H9 (cell line): Measurements from ENCODE around the gene MAJIN. TPM values are rescaled to one million over a fixed set of nuclear protein-coding genes. Genes with fewer than 3 reads are reported as not detected.

Experiments used
- DNase-seq: peaks from one replicate; pipeline ENCODE4 v3.0.0-alpha.2; 2017
- H2AFZ ChIP-seq: one replicate; pipeline ENCODE4 v1.6.1; 2013; ENCODE audit warnings: mild to moderate bottlenecking, low read length, control low read depth, moderate library complexity
- H2AK5ac ChIP-seq: 2 replicates; pipeline ENCODE4 v1.6.1; 2013; ENCODE audit warnings: low read length, control low read depth, mixed read lengths; ENCODE audit not compliant: insufficient read length
- H2BK120ac ChIP-seq: one replicate; pipeline ENCODE4 v1.6.1; 2013; ENCODE audit warnings: low read depth, mild to moderate bottlenecking, low read length, control low read depth, inconsistent platforms; ENCODE audit not compliant: poor library complexity, severe bottlenecking
- H2BK12ac ChIP-seq: 2 replicates; pipeline ENCODE4 v1.6.1; 2013; ENCODE audit warnings: low read length, control low read depth, mixed read lengths, low read depth; ENCODE audit not compliant: insufficient read length
- H2BK15ac ChIP-seq: 2 replicates; pipeline ENCODE4 v1.6.1; 2013; ENCODE audit warnings: low read depth, low read length, control low read depth
- H2BK20ac ChIP-seq: one replicate; pipeline ENCODE4 v1.6.1; 2013; ENCODE audit warnings: low read depth, mild to moderate bottlenecking, low read length, control low read depth, inconsistent platforms; ENCODE audit not compliant: poor library complexity, severe bottlenecking
- H2BK5ac ChIP-seq: 2 replicates; pipeline ENCODE4 v1.6.1; 2013; ENCODE audit warnings: low read length, control low read depth, mixed read lengths; ENCODE audit not compliant: insufficient read length
- H3K14ac ChIP-seq: 2 replicates; pipeline ENCODE4 v1.6.1; 2013; ENCODE audit warnings: low read length, control low read depth; ENCODE audit not compliant: insufficient read depth
- H3K18ac ChIP-seq: 2 replicates; pipeline ENCODE4 v1.6.1; 2013; ENCODE audit warnings: low read depth, mild to moderate bottlenecking, mixed read lengths, low read length, control low read depth; ENCODE audit not compliant: insufficient read length
- H3K23ac ChIP-seq: 2 replicates; pipeline ENCODE4 v1.6.1; 2013; ENCODE audit warnings: low read length, control low read depth, mixed read lengths, low read depth; ENCODE audit not compliant: insufficient read length
- H3K23me2 ChIP-seq: 2 replicates; pipeline ENCODE4 v1.6.1; 2013; ENCODE audit warnings: low read depth, mild to moderate bottlenecking, mixed read lengths, low read length, control low read depth; ENCODE audit not compliant: insufficient read length, poor library complexity, severe bottlenecking
- H3K27ac ChIP-seq: 2 replicates; pipeline ENCODE4 v1.5.1; 2013; ENCODE audit warnings: low read length, control low read depth, mixed read lengths, low read depth; ENCODE audit not compliant: insufficient read length
- H3K27me3 ChIP-seq: 2 replicates; pipeline ENCODE4 v1.6.1; 2013; ENCODE audit warnings: low read length, control low read depth, inconsistent platforms; ENCODE audit not compliant: insufficient read depth
- H3K4ac ChIP-seq: 2 replicates; pipeline ENCODE4 v1.6.1; 2013; ENCODE audit warnings: low read depth, mild to moderate bottlenecking, control low read depth, inconsistent platforms, low read length, moderate library complexity
- H3K4me1 ChIP-seq: 2 replicates; pipeline ENCODE4 v1.6.1; 2013; ENCODE audit warnings: low read length, control low read depth, inconsistent platforms; ENCODE audit not compliant: insufficient read depth
- H3K4me2 ChIP-seq: 2 replicates; pipeline ENCODE4 v1.6.1; 2013; ENCODE audit warnings: low read length, control low read depth, mixed read lengths; ENCODE audit not compliant: insufficient read length, insufficient read depth
- H3K56ac ChIP-seq: 2 replicates; pipeline ENCODE4 v1.6.1; 2013; ENCODE audit warnings: low read depth, mild to moderate bottlenecking, mixed read lengths, low read length, control low read depth; ENCODE audit not compliant: insufficient read length
- H3K79me1 ChIP-seq: 2 replicates; pipeline ENCODE4 v1.6.1; 2013; ENCODE audit warnings: low read depth, mild to moderate bottlenecking, moderate library complexity, low read length, control low read depth, inconsistent platforms; ENCODE audit not compliant: insufficient read depth, poor library complexity, severe bottlenecking
- H3K79me2 ChIP-seq: 2 replicates; pipeline ENCODE4 v1.6.1; 2013; ENCODE audit warnings: low read length, control low read depth, inconsistent platforms; ENCODE audit not compliant: insufficient read depth
- H3K9ac ChIP-seq: 2 replicates; pipeline ENCODE4 v1.6.1; 2013; ENCODE audit warnings: low read length, control low read depth, mixed read lengths; ENCODE audit not compliant: insufficient read length; ENCODE audit errors: extremely low read depth
- H3K9me3 ChIP-seq: one replicate; pipeline ENCODE4 v1.6.1; 2013; ENCODE audit warnings: low read depth, low read length, inconsistent platforms; ENCODE audit not compliant: control insufficient read depth
- H3T11ph ChIP-seq: one replicate; pipeline ENCODE4 v1.6.1; 2013; ENCODE audit warnings: mild to moderate bottlenecking, low read length, control low read depth, inconsistent platforms
- H4K20me1 ChIP-seq: one replicate; pipeline ENCODE4 v1.6.1; 2013; ENCODE audit not compliant: control insufficient read depth, insufficient read length, insufficient read depth
- H4K5ac ChIP-seq: 2 replicates; pipeline ENCODE4 v1.6.1; 2013; ENCODE audit warnings: low read depth, mild to moderate bottlenecking, mixed read lengths, low read length, control low read depth; ENCODE audit not compliant: insufficient read length
- H4K8ac ChIP-seq: replicated peaks from 2 replicates; pipeline ENCODE4 v1.6.1; 2013; ENCODE audit warnings: low read length, control low read depth, mixed read lengths, low read depth; ENCODE audit not compliant: insufficient read length
- H4K91ac ChIP-seq: 2 replicates; pipeline ENCODE4 v1.6.1; 2013; ENCODE audit warnings: low read depth, mild to moderate bottlenecking, moderate library complexity, mixed read lengths, low read length, control low read depth; ENCODE audit not compliant: insufficient read length
- H3K27ac Mint-ChIP-seq, 3 experiments: 2 replicates in 2 of 3; 3 replicates in 1 of 3; pipeline ENCODE4 v1.8.0; 2020 to 2021; ENCODE audit warnings: mixed read lengths in 3 of 3, mild to moderate bottlenecking in 1 of 3, moderate library complexity in 1 of 3
- H3K27me3 Mint-ChIP-seq: 2 replicates; pipeline ENCODE4 v1.8.0; 2021; ENCODE audit warnings: low read depth, mild to moderate bottlenecking, moderate library complexity, mixed read lengths
- H3K36me3 Mint-ChIP-seq, 3 experiments: 2 replicates in 2 of 3; 3 replicates in 1 of 3; pipeline ENCODE4 v1.8.0; 2020 to 2021; ENCODE audit warnings: low read depth in 3 of 3, mixed read lengths in 3 of 3; ENCODE audit not compliant: insufficient read depth in 1 of 3
- H3K4me1 Mint-ChIP-seq, 2 experiments: 2 replicates each; pipeline ENCODE4 v1.8.0; 2020; ENCODE audit warnings: mixed read lengths in 2 of 2
- H3K4me3 Mint-ChIP-seq, 2 experiments: 2 replicates in 1 of 2; 3 replicates in 1 of 2; pipeline ENCODE4 v1.8.0; 2020 to 2021; ENCODE audit warnings: mild to moderate bottlenecking in 2 of 2, mixed read lengths in 2 of 2, moderate library complexity in 1 of 2
- H3K9me3 Mint-ChIP-seq, 2 experiments: 2 replicates in 1 of 2; 3 replicates in 1 of 2; pipeline ENCODE4 v1.8.0; 2020; ENCODE audit warnings: mild to moderate bottlenecking in 2 of 2, mixed read lengths in 2 of 2, moderate library complexity in 1 of 2
- CTCF ChIP-seq: fragments of 200-600 bp; sonication (generic); conservative IDR thresholded peaks from 3 replicates; pipeline ENCODE4 v1.8.0; 2021; ENCODE audit warnings: antibody characterized with exemption, mild to moderate bottlenecking
- WGBS: extraction: QIAGEN DNeasy Blood & Tissue Kit; methylation state at CpG from one replicate; pipeline ENCODE4 v1.1.7; 2013; ENCODE audit warnings: missing lambda C conversion rate, low lambda C conversion rate, mixed read lengths; ENCODE audit not compliant: insufficient read length; ENCODE audit errors: extremely low coverage; 5-methylcytosine and 5-hydroxymethylcytosine counted together
- total RNA-seq: library from RNA; stranded (reverse); gene quantifications from 2 replicates; pipeline ENCODE4 v1.2.1, GENCODE V29; 2021

Gene MAJIN
- total RNA-seq, 1 experiment from 2014 or later: not detected

GRCh38 chr11:65017937-65018336 is 46.0 kb upstream of the MAJIN start:
- DNase-seq: no peak
- Histone ChIP-seq H3K4me2 (no peak overlapping the region), H2AK5ac (no peak overlapping the region), H3K56ac (no peak overlapping the region), H3K9ac (no peak overlapping the region), H3K18ac (no peak overlapping the region), H3K27me3 (no peaks in the 10 kb centered on the region), H3K4ac (no peak overlapping the region), H2BK20ac (no peak overlapping the region), H3K23me2 (peaks cover 7% of the 10 kb centered on the region), H4K5ac (no peak overlapping the region), H3K9me3 (no peaks in the 10 kb centered on the region), H4K8ac (no peak overlapping the region), H2BK5ac (no peak overlapping the region), H3K27ac (no peak overlapping the region), H2BK12ac (no peak overlapping the region), H2AFZ (no peak overlapping the region), H3T11ph (no peak overlapping the region), H3K14ac (no peak overlapping the region), H3K23ac (no peak overlapping the region), H3K79me2 (no peaks in the 10 kb centered on the region), H3K79me1 (peaks cover 2% of the 10 kb centered on the region), H3K4me1 (no peaks in the 10 kb centered on the region), H2BK15ac (no peak overlapping the region), H4K20me1 (no peaks in the 10 kb centered on the region), H4K91ac (no peak overlapping the region), H2BK120ac (no peak overlapping the region)
- Mint-ChIP-seq H3K36me3 (peaks cover 21 to 64% (median 52%) of the 10 kb centered on the region in 3 experiments), H3K4me3 (no peak overlapping the region), H3K4me1 (peaks cover 5 to 9% of the 10 kb centered on the region in 2 experiments), H3K9me3 (no peaks in the 10 kb centered on the region), H3K27ac (no peak overlapping the region), H3K27me3 (no peaks in the 10 kb centered on the region)
- no peak for TF ChIP-seq CTCF
- whole genome bisulfite sequencing: no CpG with 5 or more reads among the region's 6 CpGs
